T-helper 9 cell (primary cell): ENCODE data around the gene SYNPO2.

Experiments
- DNase-seq: peaks from one replicate; pipeline ENCODE4 v3.0.0-alpha.2; 2020

The SYNPO2 gene

GRCh38 chr4:119070301-119070700 is 181.6 kb downstream of the SYNPO2 start:
- no peak for DNase-seq

- DNase-seq, result no peak
Observed at GRCh38 chr4:119080721-119081541, 192.3 kb downstream of the SYNPO2 start.

GRCh38 chr4:119081542-119081859 is 192.8 kb downstream of the SYNPO2 start:
- DNase-seq, result no peak

- no peak for DNase-seq
Observed at GRCh38 chr4:119081943-119082342, 193.3 kb downstream of the SYNPO2 start.

- DNase-seq, result no peak
Observed at GRCh38 chr4:119082661-119083060, 194.0 kb downstream of the SYNPO2 start.

- no peak for DNase-seq
Observed at GRCh38 chr4:119084513-119084912, 195.9 kb downstream of the SYNPO2 start.

- DNase-seq, result no peak
Observed at GRCh38 chr4:119087121-119087520, 198.5 kb downstream of the SYNPO2 start.

- DNase-seq, result no peak
Observed at GRCh38 chr4:119087656-119088055, 199.0 kb downstream of the SYNPO2 start.

- DNase-seq, result no peak
Observed at GRCh38 chr4:119093042-119093827, 204.6 kb downstream of the SYNPO2 start.

- DNase-seq, result no peak
Observed at GRCh38 chr4:119097282-119097900, 208.7 kb downstream of the SYNPO2 start.

- no peak for DNase-seq
Observed at GRCh38 chr4:119098306-119098705, 209.7 kb downstream of the SYNPO2 start.

- no peak for DNase-seq
Observed at GRCh38 chr4:119099227-119099810, 210.7 kb downstream of the SYNPO2 start.

GRCh38 chr4:119100655-119101054 is 212.0 kb downstream of the SYNPO2 start:
- no peak for DNase-seq

- DNase-seq, result no peak
Observed at GRCh38 chr4:119103263-119103662, 214.6 kb downstream of the SYNPO2 start.

- no peak for DNase-seq
Observed at GRCh38 chr4:119104644-119105273, 216.1 kb downstream of the SYNPO2 start.

GRCh38 chr4:119105605-119106004 is 217.0 kb downstream of the SYNPO2 start:
- DNase-seq, result no peak

- DNase-seq, result no peak
Observed at GRCh38 chr4:119106036-119107000, 217.7 kb downstream of the SYNPO2 start.

GRCh38 chr4:119110121-119110520 is 221.5 kb downstream of the SYNPO2 start:
- no peak for DNase-seq
